ENCODE measurements around the gene CDKN1C. TPM values are rescaled to one million over a fixed set of nuclear protein-coding genes. Genes with fewer than 3 reads are reported as not detected.

Gene CDKN1C
- total RNA-seq: 54.8 TPM
- polyA plus RNA-seq (ENCODE audit: insufficient read depth, low read depth, low replicate concordance): 192 TPM
- long read RNA-seq, donor 1, transcript CDKN1C-205 (2 exons, 944 nt): minor isoform, 14 of 86 reads
- long read RNA-seq, donor 1, transcript CDKN1C-204 (4 exons, 1,771 nt): major isoform, 43 of 86 reads
- long read RNA-seq, donor 1, transcript CDKN1C-203 (3 exons, 1,930 nt): minor isoform, 21 of 86 reads
- long read RNA-seq, donor 1, partial matches to known transcripts: 5 of 86 reads
- long read RNA-seq, donor 1, other reads (novel, unspliced or antisense): 0 of 86 reads
- long read RNA-seq, donor 2, transcript CDKN1C-205 (2 exons, 944 nt): minor isoform, 8 of 159 reads
- long read RNA-seq, donor 2, transcript CDKN1C-203 (3 exons, 1,930 nt): minor isoform, 12 of 159 reads
- long read RNA-seq, donor 2, transcript CDKN1C-204 (4 exons, 1,771 nt): major isoform, 33 of 159 reads
- long read RNA-seq, donor 2, partial matches to known transcripts: 98 of 159 reads
- long read RNA-seq, donor 2, other reads (novel, unspliced or antisense): 0 of 159 reads
- long read RNA-seq, donor 3, transcript CDKN1C-204 (4 exons, 1,771 nt): major isoform, 65 of 249 reads
- long read RNA-seq, donor 3, transcript CDKN1C-205 (2 exons, 944 nt): minor isoform, 26 of 249 reads
- long read RNA-seq, donor 3, transcript CDKN1C-203 (3 exons, 1,930 nt): minor isoform, 20 of 249 reads
- long read RNA-seq, donor 3, partial matches to known transcripts: 132 of 249 reads
- long read RNA-seq, donor 3, other reads (novel, unspliced or antisense): 0 of 249 reads
- long read RNA-seq, donor 4, transcript CDKN1C-203 (3 exons, 1,930 nt): minor isoform, 13 of 70 reads
- long read RNA-seq, donor 4, transcript CDKN1C-205 (2 exons, 944 nt): minor isoform, 8 of 70 reads
- long read RNA-seq, donor 4, transcript CDKN1C-204 (4 exons, 1,771 nt): major isoform, 41 of 70 reads
- long read RNA-seq, donor 4, partial matches to known transcripts: 5 of 70 reads
- long read RNA-seq, donor 4, other reads (novel, unspliced or antisense): 0 of 70 reads
- long read RNA-seq, donor 5, partial matches to known transcripts: 0 of 6 reads
- long read RNA-seq, donor 5, other reads (novel, unspliced or antisense): 0 of 6 reads
- long read RNA-seq, donor 6, transcript CDKN1C-205 (2 exons, 944 nt): minor isoform, 9 of 55 reads
- long read RNA-seq, donor 6, transcript CDKN1C-203 (3 exons, 1,930 nt): minor isoform, 13 of 55 reads
- long read RNA-seq, donor 6, transcript CDKN1C-204 (4 exons, 1,771 nt): major isoform, 29 of 55 reads
- long read RNA-seq, donor 6, partial matches to known transcripts: 0 of 55 reads
- long read RNA-seq, donor 6, other reads (novel, unspliced or antisense): 0 of 55 reads
- long read RNA-seq, donor 7, transcript CDKN1C-204 (4 exons, 1,771 nt): major isoform, 14 of 38 reads
- long read RNA-seq, donor 7, transcript CDKN1C-205 (2 exons, 944 nt): minor isoform, 5 of 38 reads
- long read RNA-seq, donor 7, partial matches to known transcripts: 1 of 38 reads
- long read RNA-seq, donor 7, other reads (novel, unspliced or antisense): 14 of 38 reads
- long read RNA-seq, donor 8, transcript CDKN1C-204 (4 exons, 1,771 nt): major isoform, 54 of 114 reads
- long read RNA-seq, donor 8, transcript CDKN1C-203 (3 exons, 1,930 nt): minor isoform, 26 of 114 reads
- long read RNA-seq, donor 8, transcript CDKN1C-202 (3 exons, 1,936 nt): minor isoform, 5 of 114 reads
- long read RNA-seq, donor 8, transcript CDKN1C-205 (2 exons, 944 nt): minor isoform, 10 of 114 reads
- long read RNA-seq, donor 8, partial matches to known transcripts: 10 of 114 reads
- long read RNA-seq, donor 8, other reads (novel, unspliced or antisense): 6 of 114 reads
- long read RNA-seq, donor 9, transcript CDKN1C-204 (4 exons, 1,771 nt): major isoform, 45 of 75 reads
- long read RNA-seq, donor 9, transcript CDKN1C-203 (3 exons, 1,930 nt): minor isoform, 12 of 75 reads
- long read RNA-seq, donor 9, transcript CDKN1C-205 (2 exons, 944 nt): minor isoform, 9 of 75 reads
- long read RNA-seq, donor 9, partial matches to known transcripts: 5 of 75 reads
- long read RNA-seq, donor 9, other reads (novel, unspliced or antisense): 0 of 75 reads
- long read RNA-seq, donor 10, transcript CDKN1C-203 (3 exons, 1,930 nt): minor isoform, 27 of 91 reads
- long read RNA-seq, donor 10, transcript CDKN1C-205 (2 exons, 944 nt): minor isoform, 10 of 91 reads
- long read RNA-seq, donor 10, transcript CDKN1C-204 (4 exons, 1,771 nt): major isoform, 38 of 91 reads
- long read RNA-seq, donor 10, partial matches to known transcripts: 8 of 91 reads
- long read RNA-seq, donor 10, other reads (novel, unspliced or antisense): 0 of 91 reads

DNA sequence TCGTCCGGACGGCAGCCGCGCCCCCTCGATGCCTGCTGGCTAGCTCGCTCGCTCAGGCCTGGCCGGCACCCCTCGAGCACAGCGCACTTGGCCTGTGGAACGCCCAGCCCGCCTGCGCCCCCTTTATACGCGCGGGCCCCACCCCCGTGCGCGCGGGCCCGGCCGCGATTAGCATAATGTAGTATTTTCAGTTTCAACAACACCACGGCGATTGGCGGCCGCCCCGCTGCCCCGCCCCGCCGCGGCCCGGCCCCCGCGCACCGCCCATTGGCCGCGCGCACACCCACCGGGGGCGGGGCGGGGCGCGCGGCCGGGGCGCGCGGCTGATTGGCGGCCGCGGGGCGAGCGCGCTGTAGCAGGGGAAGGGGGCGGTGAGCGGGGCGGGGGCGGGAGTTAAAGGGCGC lies at the start of gene CDKN1C:
Gene CDKN1C, minus strand, starts transcription at position 98 of the 404 bp plus-strand sequence. CDS start 319 bp downstream, outside the sequence.
- Histone ChIP-seq H3K4me3 (ENCODE audit: low read length in 3 of 3) (peak within 1 kb of the TSS; percentile 57 to 74 (median 70)), H3K27me3 (ENCODE audit: control insufficient read depth, insufficient read depth, low read length) (no peaks in the 10 kb centered on the region), H3K9ac (ENCODE audit: low read length in 3 of 3) (peak within 1 kb of the TSS; percentile 12 to 42 (median 32)), H3K27ac (ENCODE audit: low read depth in 2 of 2, low read length in 2 of 2) (peak within 1 kb of the TSS; percentile 76 to 90), H3K36me3 (ENCODE audit: control insufficient read depth in 2 of 3, insufficient read depth in 3 of 3, low read length in 3 of 3) (no peaks in the 10 kb centered on the region), H3K4me1 (ENCODE audit: control insufficient read depth in 2 of 3, insufficient read depth in 2 of 3, low read depth in 1 of 3, low read length in 3 of 3) (peaks cover 0 to 12% (median 6%) of the 10 kb centered on the region in 3 donors), H3K9me3 (ENCODE audit: control insufficient read depth in 2 of 3, insufficient read depth in 1 of 3, low read length in 3 of 3) (no peaks in the 10 kb centered on the region)
- TF ChIP-seq, protein P1, sequence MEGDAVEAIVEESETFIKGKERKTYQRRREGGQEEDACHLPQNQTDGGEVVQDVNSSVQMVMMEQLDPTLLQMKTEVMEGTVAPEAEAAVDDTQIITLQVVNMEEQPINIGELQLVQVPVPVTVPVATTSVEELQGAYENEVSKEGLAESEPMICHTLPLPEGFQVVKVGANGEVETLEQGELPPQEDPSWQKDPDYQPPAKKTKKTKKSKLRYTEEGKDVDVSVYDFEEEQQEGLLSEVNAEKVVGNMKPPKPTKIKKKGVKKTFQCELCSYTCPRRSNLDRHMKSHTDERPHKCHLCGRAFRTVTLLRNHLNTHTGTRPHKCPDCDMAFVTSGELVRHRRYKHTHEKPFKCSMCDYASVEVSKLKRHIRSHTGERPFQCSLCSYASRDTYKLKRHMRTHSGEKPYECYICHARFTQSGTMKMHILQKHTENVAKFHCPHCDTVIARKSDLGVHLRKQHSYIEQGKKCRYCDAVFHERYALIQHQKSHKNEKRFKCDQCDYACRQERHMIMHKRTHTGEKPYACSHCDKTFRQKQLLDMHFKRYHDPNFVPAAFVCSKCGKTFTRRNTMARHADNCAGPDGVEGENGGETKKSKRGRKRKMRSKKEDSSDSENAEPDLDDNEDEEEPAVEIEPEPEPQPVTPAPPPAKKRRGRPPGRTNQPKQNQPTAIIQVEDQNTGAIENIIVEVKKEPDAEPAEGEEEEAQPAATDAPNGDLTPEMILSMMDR (IDR thresholded peaks at IDR 0.05; ENCODE audit: borderline replicate concordance, extremely low read depth, insufficient read depth): no peak
- intact Hi-C loops (cut with DNase I): loop anchor here (10.0 kb wide), 1 partner anchor 461 kb away; no protein-coding TSS in a partner anchor
- peak; percentile 93 to 97 (median 96) for DNase-seq
- no peak for FAIRE-seq

- DNase-seq (peak in 1 of 5 donors; percentile 30), FAIRE-seq (no peak)
- Histone ChIP-seq H3K27ac (ENCODE audit: low read depth in 2 of 2, low read length in 2 of 2) (no peak overlapping the region), H3K4me1 (ENCODE audit: control insufficient read depth in 2 of 3, insufficient read depth in 2 of 3, low read depth in 1 of 3, low read length in 3 of 3) (peaks cover 0 to 5% (median under 1%) of the 10 kb centered on the region in 3 donors), H3K9ac (ENCODE audit: low read length in 3 of 3) (no peak overlapping the region), H3K36me3 (ENCODE audit: control insufficient read depth in 2 of 3, insufficient read depth in 3 of 3, low read length in 3 of 3) (no peaks in the 10 kb centered on the region), H3K27me3 (ENCODE audit: control insufficient read depth, insufficient read depth, low read length) (peaks cover 2% of the 10 kb centered on the region), H3K9me3 (ENCODE audit: control insufficient read depth in 2 of 3, insufficient read depth in 1 of 3, low read length in 3 of 3) (peaks cover 3 to 7% (median 7%) of the 10 kb centered on the region in 3 donors), H3K4me3 (ENCODE audit: low read length in 3 of 3) (no peak overlapping the region)
- TF ChIP-seq, protein P1 (IDR thresholded peaks at IDR 0.05; ENCODE audit: borderline replicate concordance, extremely low read depth, insufficient read depth): no peak
- intact Hi-C loops (cut with DNase I): no loop called here
Measured at GRCh38 chr11:2934611-2935239, 49.1 kb upstream of the CDKN1C start.
